Stimulated activated CD4-positive, alpha-beta T cell treated with anti-CD3 and anti-CD28 coated beads, Interleukin-2, amount 100 ng/mL, for 4 hours (primary cell): Measurements from ENCODE around the gene TCF19.
"Not testable (repeated sequence)": the region's sequence is repeated elsewhere in the genome, so short reads cannot be mapped to it uniquely, and the experiment has no call there.

Experiments used
- DNase-seq: peaks from one replicate; pipeline ENCODE4 v3.0.0-alpha.2; 2020; ENCODE audit warnings: low read depth

The TCF19 gene

GRCh38 chr6:31162463-31163165 lies 4.2 kb downstream of the TCF19 start:
- DNase-seq = no peak

GRCh38 chr6:31163922-31164321 lies 5.5 kb downstream of the TCF19 start:
- no peak for DNase-seq

DNA sequence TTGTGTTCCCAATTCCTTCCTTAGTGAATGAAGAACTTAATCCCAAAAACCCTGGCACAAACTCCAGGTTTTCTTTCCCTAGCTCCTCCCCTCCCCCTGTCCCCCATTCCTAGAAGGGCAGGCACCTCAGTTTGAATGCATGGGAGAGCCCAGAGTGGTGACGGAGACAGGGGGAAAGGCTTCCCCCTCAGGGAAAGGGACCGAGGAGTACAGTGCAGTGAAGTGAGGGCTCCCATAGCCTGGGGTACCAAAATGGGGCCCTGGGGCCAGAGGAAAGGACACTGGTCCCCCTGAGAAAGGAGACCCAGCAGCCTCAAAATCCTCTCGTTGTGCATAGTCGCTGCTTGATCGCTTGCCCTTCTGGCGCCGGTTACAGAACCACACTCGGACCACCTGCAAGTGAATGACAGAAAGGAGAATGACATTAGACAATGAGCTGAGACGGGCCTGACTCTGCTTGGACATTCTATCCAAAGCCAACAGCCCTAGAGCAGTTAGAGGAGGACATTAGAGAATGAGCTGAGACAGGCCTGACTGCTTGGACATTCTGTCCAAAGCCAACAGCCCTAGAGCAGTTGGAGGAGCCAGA lies 6.2 kb downstream of the TCF19 start:
- not testable (repeated sequence) for DNase-seq

GRCh38 chr6:31165064-31165832 lies 6.9 kb downstream of the TCF19 start:
- not testable (repeated sequence) for DNase-seq

DNA sequence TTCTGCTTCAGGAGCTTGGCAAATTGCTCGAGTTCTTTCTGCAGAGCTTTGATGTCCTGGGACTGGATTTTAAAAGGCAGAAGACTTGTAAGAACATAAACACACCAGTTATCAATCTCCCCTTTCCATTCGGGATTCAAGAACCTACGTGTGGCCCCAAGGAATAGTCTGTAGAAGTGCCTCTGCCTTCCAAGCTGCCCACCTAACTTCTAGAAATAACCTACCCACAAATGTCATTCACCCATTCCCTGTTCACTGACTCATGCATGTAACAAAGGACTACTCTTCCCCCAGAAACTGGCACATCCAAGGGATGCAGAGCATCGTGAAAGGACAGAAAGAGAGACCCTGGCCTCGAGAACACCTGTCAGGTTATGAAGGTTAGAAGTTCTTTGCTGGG lies 7.6 kb downstream of the TCF19 start:
- DNase-seq = no peak

DNA sequence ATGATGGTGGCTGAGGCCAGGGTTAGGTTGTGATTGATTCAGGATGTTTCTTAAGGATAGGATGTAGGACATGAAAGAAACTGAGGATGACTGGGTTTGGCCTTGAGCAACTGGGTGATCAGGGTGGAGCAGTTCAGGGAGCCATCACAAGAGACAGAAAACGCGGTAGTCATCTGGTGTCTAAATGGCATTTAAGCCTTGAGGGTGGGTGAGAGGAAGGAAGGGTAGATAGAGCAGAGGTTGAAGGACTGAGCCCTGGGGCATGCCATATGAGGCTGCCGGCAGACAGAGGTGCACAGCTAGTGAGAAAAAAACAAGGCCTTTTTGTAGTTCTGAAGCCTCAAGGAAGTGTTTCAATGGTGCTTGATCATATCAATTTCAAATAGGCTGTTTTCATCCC lies 10.2 kb downstream of the TCF19 start:
- DNase-seq = no peak

- no peak for DNase-seq
Measured at GRCh38 chr6:31169123-31169857, 10.9 kb downstream of the TCF19 start.

- not testable (repeated sequence) for DNase-seq
Measured at GRCh38 chr6:31169858-31170599, 11.6 kb downstream of the TCF19 start.

DNA sequence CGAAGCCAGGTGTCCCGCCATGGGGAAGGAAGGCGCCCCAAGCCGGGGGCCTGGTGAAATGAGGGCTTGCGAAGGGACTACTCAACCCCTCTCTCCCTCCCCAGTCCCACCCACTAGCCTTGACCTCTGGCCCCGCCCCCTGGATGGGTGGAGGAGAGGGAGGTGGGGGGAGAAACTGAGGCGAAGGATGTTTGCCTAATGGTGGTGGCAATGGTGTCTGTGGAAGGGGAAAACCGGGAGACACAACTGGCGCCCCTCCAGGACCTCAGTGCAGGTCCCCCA lies 12.2 kb downstream of the TCF19 start, which contains the start of gene POU5F1:
TSS of gene POU5F1 (minus strand) at position 83 of the 282 bp plus-strand sequence. CDS start at position 21, 62 bp downstream.
- no peak for DNase-seq

GRCh38 chr6:31170987-31171671 lies 12.7 kb downstream of the TCF19 start:
- no peak for DNase-seq

DNA sequence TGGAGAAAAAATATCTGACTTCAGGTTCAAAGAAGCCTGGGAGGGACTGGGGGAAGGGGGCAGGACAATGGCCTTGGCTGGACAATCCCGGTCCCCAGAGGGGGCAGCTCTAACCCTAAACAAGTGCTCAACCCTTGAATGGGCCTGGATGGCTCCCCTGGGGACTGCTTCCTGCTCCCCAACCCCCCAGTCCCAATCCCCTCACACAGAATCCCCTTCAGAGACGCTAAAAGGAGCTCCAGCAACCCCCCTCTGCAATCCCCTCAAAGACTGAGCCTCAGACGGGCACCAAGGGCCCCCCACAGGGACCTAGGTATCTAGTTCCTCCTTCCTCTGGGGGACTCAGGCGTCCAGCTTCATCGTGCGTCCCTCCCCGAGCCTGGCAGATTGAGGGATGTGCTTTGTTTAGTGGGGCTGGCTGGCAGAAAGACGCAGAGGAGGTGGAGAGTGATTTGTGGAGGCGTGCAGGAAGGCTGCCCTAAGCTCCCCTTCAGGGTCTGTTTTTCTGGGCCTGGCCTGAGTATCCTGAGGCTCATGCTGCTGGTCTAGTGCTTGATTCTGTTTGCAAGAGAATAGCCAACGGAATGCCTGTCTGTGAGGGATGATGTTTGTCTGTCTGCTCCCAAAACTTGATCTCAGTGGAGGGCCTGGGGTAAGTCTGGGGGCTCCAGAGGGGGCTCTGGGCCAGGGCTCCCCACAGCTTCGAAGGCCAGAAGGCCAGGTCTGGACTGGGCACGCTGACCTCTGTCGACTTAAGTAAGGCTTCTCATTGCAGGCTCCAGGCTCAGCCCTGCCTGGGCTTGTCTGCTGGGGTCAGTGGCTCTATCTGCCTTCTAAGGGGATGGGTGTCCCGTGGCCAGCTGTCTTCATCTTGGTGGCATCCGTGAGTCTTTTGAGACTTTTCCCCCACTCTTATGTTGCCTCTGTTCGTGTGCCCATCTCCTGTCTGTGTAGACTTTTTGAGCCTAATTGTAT lies 13.8 kb downstream of the TCF19 start:
- no peak for DNase-seq

DNA sequence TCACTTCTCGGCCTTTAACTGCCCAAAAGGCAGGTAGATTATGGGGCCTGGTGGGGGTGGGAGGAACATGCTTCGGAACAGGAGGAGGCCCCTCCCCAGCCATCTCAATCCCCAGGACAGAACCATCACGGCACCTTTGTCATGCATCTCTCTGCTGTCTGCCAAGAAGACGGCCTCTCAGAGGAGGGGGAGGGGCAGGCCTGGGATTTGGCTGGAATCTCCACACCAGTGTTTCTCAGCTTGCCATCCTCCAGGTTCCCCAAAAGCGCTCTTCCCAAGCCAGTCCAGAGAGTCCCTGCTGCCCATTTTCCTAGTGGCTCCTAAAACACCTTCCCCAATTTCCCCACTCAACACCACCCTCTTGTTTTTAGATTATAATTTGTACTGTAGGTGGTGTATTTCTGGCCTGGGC lies 14.6 kb downstream of the TCF19 start:
- no peak for DNase-seq

DNA sequence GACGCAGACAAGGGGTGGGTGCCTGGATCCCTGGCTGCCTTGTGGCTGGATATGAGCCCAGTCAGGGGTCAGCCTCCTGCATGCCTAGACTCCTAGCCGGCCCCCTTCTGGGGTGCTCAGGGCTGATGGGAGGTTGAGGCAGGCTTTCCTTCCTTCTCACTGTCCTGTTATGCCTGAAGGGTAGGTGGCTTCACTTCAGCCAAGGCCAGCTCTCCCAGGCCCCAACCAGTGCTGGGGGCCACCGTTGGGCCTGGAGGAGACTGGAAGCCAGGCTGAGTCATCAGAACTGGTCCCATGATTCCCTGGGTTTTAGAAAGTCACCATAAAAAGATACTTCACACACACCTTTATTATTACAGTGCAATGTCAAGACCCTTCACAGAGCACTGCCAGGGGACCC lies 15.0 kb downstream of the TCF19 start:
- no peak for DNase-seq

DNA sequence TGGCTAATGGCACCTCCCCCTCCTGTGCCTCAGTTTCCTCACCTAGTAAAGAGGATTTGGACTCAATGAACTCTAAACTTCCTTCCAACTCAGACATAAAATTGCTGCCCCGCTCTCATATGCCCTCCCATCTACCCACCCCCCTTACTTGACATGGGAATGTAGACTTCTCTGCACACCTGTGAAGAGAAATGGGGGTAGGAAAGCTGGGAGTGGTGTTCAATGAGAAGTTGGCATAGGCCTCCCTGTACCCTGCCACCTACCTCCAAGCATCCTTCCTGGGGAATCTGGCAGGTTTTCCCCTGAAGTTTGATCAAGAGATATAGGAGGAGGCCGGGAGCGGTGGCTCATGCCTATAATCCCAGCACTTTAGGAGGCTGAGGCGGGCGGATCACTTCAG lies 16.0 kb downstream of the TCF19 start:
- DNase-seq = no peak

GRCh38 chr6:31175971-31176370 lies 17.6 kb downstream of the TCF19 start:
- no peak for DNase-seq

GRCh38 chr6:31178143-31179041 lies 20.0 kb downstream of the TCF19 start:
- DNase-seq = no peak

DNA sequence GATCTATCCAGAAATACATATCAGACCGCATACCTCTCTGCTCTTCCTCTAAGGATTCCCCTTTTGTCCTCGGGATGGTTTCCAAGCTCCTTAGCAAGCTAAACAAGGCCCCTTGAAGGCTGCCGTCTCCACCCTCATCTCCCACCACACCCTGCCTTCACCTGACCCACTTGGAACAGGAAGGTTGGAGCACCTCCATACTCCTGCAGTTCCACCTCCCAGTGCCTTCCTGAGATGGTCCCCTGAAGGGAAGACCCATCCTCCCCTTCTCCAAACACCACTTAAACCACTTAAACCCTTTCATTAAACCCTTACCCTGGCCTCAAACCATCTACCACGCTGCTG lies 20.6 kb downstream of the TCF19 start:
- no peak for DNase-seq

DNA sequence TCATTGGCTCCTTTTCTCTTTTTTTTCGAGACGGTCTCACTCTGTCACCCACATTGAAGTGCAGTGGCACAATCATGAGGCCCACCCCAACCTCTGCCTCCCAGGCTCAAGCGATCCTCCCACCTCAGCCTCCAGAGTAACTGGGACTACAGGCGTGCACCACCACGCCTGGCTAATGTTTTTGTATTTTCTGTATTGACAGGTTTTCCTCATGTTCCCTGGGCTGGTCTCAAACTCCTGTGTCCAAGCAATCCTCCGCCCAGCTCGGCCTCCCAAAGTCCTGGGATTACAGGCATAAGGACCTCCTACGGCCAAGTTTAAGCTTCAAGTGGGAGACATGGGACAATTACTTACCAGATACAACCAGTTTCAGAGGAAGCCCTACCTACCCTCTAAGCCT lies 21.5 kb downstream of the TCF19 start:
- DNase-seq = no peak

DNA sequence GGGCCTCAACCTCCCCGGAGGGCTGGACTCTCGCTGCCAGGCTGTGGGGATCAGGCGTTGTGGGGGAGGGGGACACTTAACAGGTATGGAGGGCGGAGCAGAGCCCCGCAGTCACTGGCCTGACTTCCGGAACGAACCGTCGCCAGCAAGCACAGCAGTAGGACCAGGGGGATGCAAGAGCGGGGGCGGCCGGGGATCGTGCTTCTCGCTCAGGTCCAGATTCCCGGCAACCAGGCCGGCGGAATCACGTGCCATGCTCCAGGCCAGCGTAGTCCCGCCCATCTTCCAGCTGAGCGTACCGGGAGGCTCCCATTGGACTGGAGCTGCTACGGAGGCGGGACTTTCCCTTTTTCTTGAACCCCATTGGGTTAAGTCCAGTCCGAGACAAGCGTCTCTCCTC lies 22.1 kb downstream of the TCF19 start:
- peak; percentile 44 for DNase-seq
